SH-SY5Y (cell line): ENCODE results near the gene G0S2.

Source experiments
- GATA2 ChIP-seq: IDR thresholded peaks from 2 replicates; pipeline ENCODE4 v1.6.1; 2011; ENCODE audit warnings: mild to moderate bottlenecking, low read depth, low read length
- GATA3 ChIP-seq: IDR thresholded peaks from 2 replicates; pipeline ENCODE4 v1.6.1; 2011; ENCODE audit warnings: low read depth, mild to moderate bottlenecking, low read length, moderate library complexity

DNA sequence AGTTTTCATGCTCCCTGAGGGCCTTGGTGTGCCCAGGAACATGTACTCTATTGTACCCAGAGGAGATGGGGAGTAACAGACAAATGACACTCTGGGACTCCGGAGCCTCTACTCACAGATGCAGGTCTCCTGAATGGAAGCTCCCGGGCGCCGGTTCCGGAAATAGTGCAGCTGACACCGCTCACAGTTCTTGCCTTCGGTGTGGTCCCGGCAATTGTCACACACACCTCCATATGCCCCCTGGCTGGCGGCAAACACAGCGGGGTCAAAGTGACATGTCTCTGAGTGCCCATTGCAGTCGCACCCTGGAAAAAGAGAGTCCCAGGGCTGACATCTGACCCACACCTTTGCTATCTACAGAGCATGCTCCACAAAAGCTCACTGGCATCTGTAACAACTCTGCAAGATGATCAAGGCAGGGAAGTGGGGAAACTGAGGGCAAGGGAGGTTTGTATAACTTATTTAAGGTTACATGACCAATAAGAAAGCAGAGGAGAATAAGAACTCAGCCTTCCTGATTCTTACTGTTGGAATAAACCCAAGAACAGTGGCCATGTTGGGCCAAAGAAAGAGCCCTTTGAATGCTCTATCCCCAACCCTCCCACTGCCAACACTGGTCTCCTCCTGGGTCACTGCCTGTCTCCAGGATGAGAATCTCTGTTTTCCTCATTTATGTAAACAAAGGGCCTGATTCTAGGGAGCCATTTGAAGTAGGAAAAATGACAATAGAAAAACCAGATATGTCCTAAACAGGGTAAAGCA is 45.4 kb upstream of the G0S2 start:
- TF ChIP-seq GATA2 = no peak
- no peak for TF ChIP-seq GATA3
